GM19455 (cell line): ENCODE results near the gene CNGA3.

Experiments used
- ATAC-seq: cut with Tn5 transposase; IDR thresholded peaks from one replicate; pipeline ENCODE4 v1.9.1; 2021; ENCODE audit not compliant: unreplicated experiment

The CNGA3 gene

GRCh38 chr2:98327776-98328175 is 18.5 kb upstream of the CNGA3 start:
- ATAC-seq: no peak

GRCh38 chr2:98329549-98329948 is 16.7 kb upstream of the CNGA3 start:
- ATAC-seq: no peak

- ATAC-seq: no peak
Measured at GRCh38 chr2:98332989-98333388, 13.3 kb upstream of the CNGA3 start.

GRCh38 chr2:98333922-98334321 is 12.3 kb upstream of the CNGA3 start:
- no peak for ATAC-seq

GRCh38 chr2:98334439-98335078 is 11.7 kb upstream of the CNGA3 start:
- ATAC-seq: no peak

GRCh38 chr2:98335271-98335670 is 11.0 kb upstream of the CNGA3 start:
- no peak for ATAC-seq

GRCh38 chr2:98341241-98341640 is 5.0 kb upstream of the CNGA3 start:
- no peak for ATAC-seq

GRCh38 chr2:98343285-98343684 is 3.0 kb upstream of the CNGA3 start:
- ATAC-seq: no peak

- ATAC-seq: no peak
Measured at GRCh38 chr2:98347298-98348065, 1.2 kb downstream of the CNGA3 start.

GRCh38 chr2:98348066-98348561 is 1.9 kb downstream of the CNGA3 start:
- no peak for ATAC-seq

- no peak for ATAC-seq
Measured at GRCh38 chr2:98350411-98350810, 4.2 kb downstream of the CNGA3 start.

GRCh38 chr2:98355881-98356280 is 9.6 kb downstream of the CNGA3 start:
- ATAC-seq: no peak

- no peak for ATAC-seq
Measured at GRCh38 chr2:98356729-98357128, 10.5 kb downstream of the CNGA3 start.

GRCh38 chr2:98357849-98358248 is 11.6 kb downstream of the CNGA3 start:
- no peak for ATAC-seq

- ATAC-seq: no peak
Measured at GRCh38 chr2:98359986-98360385, 13.7 kb downstream of the CNGA3 start.

GRCh38 chr2:98367721-98368120 is 21.5 kb downstream of the CNGA3 start:
- no peak for ATAC-seq

- no peak for ATAC-seq
Measured at GRCh38 chr2:98369710-98370239, 23.5 kb downstream of the CNGA3 start.

GRCh38 chr2:98372121-98372520 is 25.9 kb downstream of the CNGA3 start:
- ATAC-seq: no peak

GRCh38 chr2:98372579-98372978 is 26.3 kb downstream of the CNGA3 start:
- no peak for ATAC-seq

GRCh38 chr2:98374286-98374685 is 28.0 kb downstream of the CNGA3 start:
- no peak for ATAC-seq

- no peak for ATAC-seq
Measured at GRCh38 chr2:98374958-98375570, 28.8 kb downstream of the CNGA3 start.
